Stimulated activated CD8-positive, alpha-beta memory T cell treated with anti-CD3 and anti-CD28 coated beads, Interleukin-12 subunit alpha, Interleukin-12 subunit beta, amount 100 ng/mL, for 24 hours (primary cell): Measurements from ENCODE around the gene ADAMTS17.

Experiments
- DNase-seq: peaks from one replicate; pipeline ENCODE4 v3.0.0-alpha.2; 2020; ENCODE audit errors: extremely low read depth

Gene ADAMTS17

DNA sequence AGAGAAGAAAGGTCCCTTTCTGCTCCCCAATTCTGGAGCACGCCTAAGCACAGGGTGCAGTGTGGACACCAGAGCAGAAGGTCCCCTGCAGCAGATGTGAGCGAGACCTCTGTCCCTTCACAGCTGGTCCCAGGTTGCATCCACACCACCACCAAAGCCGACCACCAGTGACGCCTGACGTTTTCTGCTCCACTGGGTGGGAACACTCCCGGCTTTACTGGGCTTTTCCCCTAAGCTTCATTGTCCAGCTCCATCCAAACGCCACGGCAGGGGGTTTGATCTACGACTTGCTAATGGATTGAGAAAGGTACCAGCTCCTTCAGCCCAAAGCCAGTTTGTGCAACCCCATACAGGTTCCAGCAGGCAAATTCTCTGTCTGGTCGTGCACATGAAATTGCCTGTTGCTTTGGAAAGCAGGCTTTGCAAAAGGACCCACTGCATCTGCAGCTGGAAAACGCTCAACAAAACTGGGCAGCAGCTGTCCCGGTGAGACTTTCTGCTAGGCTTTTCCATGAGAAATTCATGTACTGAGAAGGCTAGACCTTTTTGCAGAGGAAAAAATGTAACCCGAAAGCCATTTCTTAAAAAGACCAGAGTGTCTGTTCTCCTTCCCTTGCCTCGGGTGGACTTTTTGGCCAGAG is 31.1 kb downstream of the ADAMTS17 start:
- no peak for DNase-seq

GRCh38 chr15:100310041-100310405 is 31.8 kb downstream of the ADAMTS17 start:
- DNase-seq = no peak

- no peak for DNase-seq
Observed at GRCh38 chr15:100309109-100310040, 32.4 kb downstream of the ADAMTS17 start.

DNA sequence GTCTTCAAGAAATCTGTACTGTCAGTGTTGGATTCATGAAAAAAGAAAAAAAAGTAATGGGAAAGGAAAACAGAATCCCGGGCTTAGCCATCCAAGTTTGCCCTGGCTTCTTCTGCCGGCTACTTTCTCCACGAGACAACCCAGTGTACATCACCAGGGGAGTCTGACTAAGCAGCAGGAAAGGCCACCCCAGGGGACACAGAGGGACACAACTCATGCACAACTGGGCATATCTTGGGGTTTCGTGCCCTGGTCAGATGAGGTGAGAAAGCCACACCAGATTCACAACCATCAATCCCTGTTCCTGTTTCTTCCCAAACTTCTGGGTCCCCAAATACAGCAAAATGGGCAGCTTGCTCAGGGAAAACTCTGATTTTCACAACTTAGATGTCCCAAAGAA is 33.2 kb downstream of the ADAMTS17 start:
- no peak for DNase-seq

DNA sequence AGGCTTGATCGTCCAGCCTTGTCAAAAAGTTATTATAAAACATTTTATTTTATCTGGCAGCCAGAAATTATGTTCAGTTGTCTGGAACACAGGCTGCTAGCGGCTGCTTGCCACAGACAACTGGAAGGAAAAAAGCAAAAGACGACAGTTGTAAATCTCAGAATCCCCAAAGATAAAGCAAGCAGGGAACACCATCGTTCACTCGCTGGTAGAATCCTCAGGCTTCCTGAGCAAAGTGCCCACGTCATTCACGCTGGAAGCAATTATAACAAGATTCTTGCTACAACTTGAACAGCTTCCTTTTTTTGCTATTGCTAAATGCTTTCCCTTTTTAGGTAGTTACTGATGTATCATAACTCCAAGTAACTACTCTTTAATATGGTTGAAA is 33.6 kb downstream of the ADAMTS17 start:
- DNase-seq = no peak

GRCh38 chr15:100307241-100308212 is 34.2 kb downstream of the ADAMTS17 start:
- DNase-seq = no peak

- no peak for DNase-seq
Observed at GRCh38 chr15:100306098-100306497, 35.7 kb downstream of the ADAMTS17 start.

GRCh38 chr15:100301910-100302431 is 39.8 kb downstream of the ADAMTS17 start:
- no peak for DNase-seq

GRCh38 chr15:100298257-100298656 is 43.5 kb downstream of the ADAMTS17 start:
- no peak for DNase-seq

DNA sequence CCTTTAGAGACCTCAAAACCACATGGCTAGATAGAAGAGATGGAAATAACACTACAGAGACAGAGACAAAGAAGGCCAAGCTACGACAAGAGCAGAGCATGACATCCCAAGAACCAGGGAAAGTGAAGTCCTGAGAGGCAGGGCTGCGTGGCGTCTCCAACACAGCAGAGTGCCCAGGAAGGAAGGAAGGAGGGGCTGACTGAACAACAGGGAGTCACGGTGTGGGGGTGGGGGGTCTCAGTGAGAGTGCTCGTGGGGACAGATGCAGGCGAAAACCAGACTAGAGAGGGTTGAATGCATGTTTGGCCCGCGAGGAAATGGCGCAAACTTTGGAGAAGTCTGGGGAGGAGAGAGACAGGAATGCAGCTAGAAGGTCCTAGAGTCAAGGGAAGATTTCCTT is 44.0 kb downstream of the ADAMTS17 start:
- DNase-seq = no peak

DNA sequence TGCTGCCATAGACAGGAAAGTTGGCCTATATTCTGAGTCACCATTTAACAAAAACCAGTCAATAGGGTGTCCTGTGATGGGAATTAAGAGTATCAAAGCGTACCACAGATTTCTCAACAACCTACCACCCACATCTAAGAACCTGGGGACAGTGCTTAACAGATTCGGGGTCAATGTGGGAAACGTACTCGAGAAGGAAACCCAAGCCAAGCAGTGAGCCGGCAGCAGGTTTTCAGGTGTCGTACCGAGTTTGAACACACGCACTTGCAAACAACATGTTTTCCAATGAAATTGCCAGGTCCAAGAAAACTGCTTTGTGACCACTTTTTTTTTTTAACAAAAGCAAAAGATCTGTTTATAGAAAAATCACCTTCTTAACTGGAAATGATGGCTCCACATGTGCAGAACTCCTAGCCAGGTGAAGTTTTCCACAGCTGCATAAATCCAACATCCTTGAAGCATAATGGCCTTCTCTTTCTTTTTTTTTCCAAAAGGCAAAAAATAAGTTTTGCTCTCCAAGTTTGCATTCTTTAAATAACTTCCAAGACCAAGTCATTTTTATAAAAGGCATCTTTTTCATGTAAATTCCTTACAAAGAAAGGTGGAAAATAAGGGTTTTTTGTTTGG is 45.7 kb downstream of the ADAMTS17 start:
- DNase-seq = no peak

DNA sequence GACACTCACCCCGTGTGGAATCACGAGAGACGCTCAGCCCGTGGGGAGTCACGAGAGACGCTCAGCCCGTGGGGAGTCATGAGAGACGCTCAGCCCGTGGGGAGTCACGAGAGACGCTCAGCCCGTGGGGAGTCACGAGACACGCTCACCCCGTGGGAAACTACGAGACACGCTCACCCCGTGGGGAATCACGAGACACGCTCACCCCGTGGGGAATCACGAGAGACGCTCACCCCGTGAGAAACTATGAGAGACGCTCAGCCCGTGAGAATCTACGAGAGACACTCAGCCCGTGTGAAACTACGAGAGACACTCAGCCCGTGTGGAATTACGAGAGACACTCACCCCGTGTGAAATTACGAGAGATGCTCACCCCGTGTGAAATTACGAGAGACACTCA is 49.8 kb downstream of the ADAMTS17 start:
- no peak for DNase-seq

DNA sequence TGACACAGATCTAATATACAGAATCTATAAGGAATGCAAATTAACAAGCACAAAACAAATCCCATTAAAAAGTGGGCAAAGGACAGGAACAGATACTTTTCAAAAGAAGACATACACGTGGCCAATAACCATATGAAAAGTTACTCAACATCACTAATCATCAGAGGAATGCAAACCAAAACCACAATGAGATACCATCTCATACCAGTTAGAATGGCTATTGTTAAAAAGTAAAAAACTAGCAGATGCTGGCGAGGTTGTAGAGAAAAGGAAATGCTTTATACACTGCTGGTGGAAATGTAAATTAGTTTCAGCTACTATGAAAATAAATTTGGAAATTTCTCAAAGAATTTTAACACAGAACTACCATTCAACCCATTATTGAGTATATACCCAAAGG is 50.7 kb downstream of the ADAMTS17 start:
- no peak for DNase-seq

DNA sequence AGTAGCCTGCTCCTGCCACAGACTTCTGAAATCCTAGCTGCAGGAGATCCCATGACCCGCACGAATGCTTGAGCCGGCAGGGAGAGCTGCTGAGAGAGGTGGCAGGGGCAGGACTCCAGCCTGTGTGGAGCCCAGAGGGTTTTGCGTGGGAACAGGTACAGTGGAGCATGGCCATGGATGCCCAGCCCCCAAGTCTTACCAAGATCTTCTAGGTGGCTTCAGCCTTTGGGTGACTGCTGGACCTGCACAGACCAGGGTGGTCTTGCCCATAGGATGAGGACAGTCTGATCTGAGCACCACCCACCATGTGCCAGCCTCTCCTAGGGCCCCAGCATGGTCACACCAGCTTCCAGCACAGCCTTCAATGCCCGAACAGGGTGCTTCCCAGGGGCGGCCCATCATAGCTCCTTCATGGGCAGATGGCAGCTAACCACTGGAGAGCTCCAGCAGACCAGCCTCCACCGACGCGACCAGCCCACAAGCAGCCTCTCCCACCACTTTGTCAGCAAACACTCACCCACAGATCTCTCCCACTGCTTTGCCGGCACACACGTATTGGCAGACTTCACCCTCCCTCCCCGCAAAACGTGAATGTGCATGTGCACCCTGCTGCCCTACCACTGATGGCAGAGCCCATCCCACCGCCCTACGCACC is 56.0 kb downstream of the ADAMTS17 start:
- no peak for DNase-seq

GRCh38 chr15:100284701-100285100 is 57.1 kb downstream of the ADAMTS17 start:
- no peak for DNase-seq

DNA sequence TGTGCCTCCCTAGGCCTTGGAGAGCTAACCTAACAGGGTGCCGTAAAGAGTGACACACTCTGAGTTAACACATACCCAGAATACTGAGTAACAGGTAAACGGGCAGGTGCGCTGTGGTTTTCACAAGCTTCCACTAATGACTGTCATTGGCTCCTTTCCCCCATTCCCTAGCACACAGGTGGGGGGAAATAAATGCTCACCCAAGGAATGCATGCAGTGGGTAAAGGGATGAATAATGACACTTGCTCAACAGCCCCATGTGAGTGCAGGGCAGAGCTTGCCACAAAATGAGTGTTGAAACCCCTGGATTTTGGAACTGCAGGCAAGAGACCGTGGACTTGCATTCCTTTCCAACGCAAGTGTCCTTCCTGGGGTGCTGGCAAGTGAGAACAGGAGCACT is 57.6 kb downstream of the ADAMTS17 start:
- DNase-seq = no peak

GRCh38 chr15:100281096-100281917 is 60.5 kb downstream of the ADAMTS17 start:
- DNase-seq = no peak

- no peak for DNase-seq
Observed at GRCh38 chr15:100279849-100280248, 61.9 kb downstream of the ADAMTS17 start.

GRCh38 chr15:100279446-100279845 is 62.3 kb downstream of the ADAMTS17 start:
- no peak for DNase-seq
